Epithelial cell of esophagus (primary cell): ENCODE data around the gene TMEM144.

ENCODE experiments used
- DNase-seq: peaks from one replicate; pipeline ENCODE4 v3.0.0; 2010; ENCODE audit warnings: low read depth
- H3K4me3 ChIP-seq: 2 replicates; pipeline ENCODE4 v1.5.1; 2011; ENCODE audit warnings: mild to moderate bottlenecking, low read length, control low read depth
- TF ChIP-seq, protein P1 (sequence below): IDR thresholded peaks from 2 replicates; pipeline ENCODE4 v1.5.1; 2011; ENCODE audit warnings: low read depth, mild to moderate bottlenecking, low read length, control low read depth, inconsistent platforms; ENCODE audit not compliant: insufficient read depth; ENCODE audit errors: missing control alignments

Gene TMEM144

DNA sequence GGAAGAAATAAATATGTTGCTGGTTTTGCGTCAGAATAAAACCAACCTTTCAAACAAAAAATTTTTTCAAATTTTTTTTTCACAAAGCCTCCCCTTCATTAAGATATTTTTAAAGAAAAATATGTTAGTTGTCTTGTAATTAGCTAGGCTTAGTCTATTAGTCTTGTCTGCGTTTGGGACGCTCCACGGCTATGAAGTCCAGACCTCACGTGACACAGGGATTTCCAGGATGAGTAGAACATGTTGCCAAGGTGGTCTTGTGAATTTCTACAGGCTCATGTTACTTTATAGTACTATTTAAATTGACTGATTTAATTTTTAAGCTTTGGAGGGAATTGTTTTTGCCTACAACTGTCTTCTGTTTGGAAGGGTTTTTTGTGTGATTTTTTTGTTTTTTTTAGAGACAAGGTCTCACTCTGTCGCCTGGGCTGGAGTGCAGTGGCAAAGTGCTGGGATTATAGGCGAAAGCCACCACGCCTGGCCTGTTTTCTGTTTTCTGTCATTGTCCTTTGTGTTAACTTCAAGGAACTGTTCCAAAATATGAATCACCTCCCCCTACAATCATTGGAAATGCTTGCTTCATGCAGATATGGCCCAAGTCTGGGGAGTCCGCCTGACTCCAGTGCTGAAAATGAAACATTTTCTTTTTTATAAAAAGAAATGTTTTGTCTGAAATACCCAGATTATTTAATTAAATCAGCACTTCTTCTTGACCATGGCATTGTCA, 26.2 kb downstream of the TMEM144 start:
- no peak overlapping the region for H3K4me3 ChIP-seq
- DNase-seq = no peak
- TF ChIP-seq, protein P1, sequence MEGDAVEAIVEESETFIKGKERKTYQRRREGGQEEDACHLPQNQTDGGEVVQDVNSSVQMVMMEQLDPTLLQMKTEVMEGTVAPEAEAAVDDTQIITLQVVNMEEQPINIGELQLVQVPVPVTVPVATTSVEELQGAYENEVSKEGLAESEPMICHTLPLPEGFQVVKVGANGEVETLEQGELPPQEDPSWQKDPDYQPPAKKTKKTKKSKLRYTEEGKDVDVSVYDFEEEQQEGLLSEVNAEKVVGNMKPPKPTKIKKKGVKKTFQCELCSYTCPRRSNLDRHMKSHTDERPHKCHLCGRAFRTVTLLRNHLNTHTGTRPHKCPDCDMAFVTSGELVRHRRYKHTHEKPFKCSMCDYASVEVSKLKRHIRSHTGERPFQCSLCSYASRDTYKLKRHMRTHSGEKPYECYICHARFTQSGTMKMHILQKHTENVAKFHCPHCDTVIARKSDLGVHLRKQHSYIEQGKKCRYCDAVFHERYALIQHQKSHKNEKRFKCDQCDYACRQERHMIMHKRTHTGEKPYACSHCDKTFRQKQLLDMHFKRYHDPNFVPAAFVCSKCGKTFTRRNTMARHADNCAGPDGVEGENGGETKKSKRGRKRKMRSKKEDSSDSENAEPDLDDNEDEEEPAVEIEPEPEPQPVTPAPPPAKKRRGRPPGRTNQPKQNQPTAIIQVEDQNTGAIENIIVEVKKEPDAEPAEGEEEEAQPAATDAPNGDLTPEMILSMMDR = no peak

DNA sequence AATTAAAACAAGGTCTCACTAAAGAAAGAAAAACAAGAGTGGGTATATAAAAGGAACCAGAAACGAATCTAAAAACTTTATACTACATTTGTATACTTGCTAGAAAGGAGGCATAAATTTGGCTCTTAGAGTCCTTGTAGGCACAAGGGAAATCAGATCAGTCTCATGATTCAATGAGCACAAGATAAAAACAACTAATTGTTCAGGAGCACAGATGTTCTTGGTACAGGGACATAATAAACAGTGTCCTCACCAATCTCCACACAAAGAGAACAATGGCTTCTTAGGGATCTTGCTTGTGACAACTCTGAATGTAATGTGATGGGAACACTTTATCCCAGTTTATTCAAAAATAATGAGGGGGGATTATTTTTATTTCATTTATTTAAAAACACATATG, 28.3 kb downstream of the TMEM144 start:
- DNase-seq = no peak
- no peak overlapping the region for H3K4me3 ChIP-seq
- TF ChIP-seq, protein P1 = no peak

DNA sequence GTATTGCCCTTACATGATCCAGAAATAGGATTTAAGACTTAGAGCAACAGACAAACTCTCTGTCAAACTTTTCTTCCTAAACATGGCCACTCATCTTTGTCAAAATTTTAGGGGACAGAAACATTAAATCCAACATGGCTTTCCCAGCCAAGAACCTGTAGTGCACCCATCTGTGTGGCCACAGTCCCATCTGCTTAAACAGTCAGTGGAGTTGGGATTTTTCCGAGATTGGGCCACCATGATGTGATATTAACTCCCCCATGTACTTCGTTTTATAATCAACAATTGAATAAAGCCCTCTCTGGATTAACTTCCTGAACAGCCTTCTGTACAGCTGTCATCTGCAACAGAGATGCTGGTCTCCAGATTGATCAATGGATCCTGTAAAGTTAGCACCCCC, 28.9 kb downstream of the TMEM144 start:
- TF ChIP-seq, protein P1 = no peak
- no peak for DNase-seq
- H3K4me3 ChIP-seq = no peak overlapping the region

DNA sequence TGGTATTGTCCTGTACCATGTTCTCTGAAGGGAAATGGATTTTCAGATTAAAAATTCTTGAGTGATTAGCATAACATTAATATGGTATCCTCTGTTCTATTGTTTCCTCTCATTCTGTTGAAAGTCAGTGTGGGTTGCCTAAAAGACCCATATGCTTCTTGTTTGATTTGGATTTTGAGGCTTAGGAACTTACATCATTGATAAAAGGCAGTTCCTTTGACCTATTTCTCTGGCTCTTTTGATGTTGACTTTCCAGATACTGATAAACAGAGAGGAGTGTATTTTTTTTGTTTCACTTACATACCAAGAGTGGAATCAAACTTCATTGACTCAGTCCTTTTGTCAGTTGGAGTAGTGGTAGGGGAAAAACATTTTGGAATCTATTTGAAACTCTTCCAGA, 32.8 kb downstream of the TMEM144 start:
- DNase-seq = no peak
- TF ChIP-seq, protein P1 = no peak
- no peak overlapping the region for H3K4me3 ChIP-seq

DNA sequence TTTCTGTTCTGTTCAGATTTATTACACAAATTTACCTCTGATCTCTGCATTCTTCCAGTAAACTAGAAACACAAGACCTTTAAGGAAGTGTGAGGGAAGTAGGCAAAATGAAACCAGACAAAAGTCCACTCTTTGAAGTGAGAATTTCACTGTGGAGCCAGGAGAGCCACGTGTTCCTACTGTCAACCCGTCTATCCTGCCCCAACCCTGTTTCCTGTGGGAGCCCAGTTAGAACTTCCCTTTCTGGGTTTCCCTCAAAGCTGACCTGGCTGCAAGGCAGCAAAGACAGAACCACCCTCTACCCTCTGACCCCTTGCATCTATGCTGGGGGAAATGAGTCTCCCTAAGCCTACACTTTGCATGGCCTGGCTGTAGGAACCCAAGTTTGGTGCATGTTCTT, 40.0 kb downstream of the TMEM144 start:
- DNase-seq = no peak
- TF ChIP-seq, protein P1 = no peak

DNA sequence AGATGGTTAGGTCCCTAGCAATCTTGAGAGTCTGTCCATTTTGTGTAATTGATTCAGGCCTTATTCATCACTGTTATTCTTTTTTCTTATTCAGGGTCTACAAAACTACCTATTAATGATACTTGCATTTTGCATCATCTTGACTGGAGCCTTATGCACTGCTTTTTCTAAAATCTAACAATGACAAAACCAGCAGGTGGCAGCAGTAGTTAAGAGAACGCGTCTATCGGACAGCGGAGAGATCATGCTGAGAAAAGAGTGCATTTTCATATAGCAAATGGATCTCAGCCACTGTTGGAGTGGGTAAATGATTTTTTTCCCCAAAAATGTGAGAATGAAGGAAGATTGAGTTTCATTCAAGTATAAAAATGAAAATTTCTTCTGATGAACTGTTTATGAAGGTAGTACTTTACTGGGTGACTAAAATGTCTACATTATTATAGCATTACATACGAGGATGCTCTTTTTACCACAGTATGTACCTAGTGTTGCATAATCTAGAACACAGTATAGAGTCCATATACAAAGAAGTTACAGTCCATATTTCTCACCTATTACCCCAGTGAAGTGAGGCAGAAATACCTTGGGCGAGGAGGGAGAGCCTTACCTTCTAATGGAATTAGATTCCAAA, 43.2 kb downstream of the TMEM144 start:
- peak; percentile 64 for DNase-seq
- TF ChIP-seq, protein P1 = peak; percentile 73
- H3K4me3 ChIP-seq = no peak overlapping the region

More for the DNA sequence above, 40.0 kb downstream of the TMEM144 start:
- no peak overlapping the region for H3K4me3 ChIP-seq
